Endothelial cell (in vitro differentiated cells): ENCODE measurements around the gene SEMA3G. TPM values are rescaled to one million over a fixed set of nuclear protein-coding genes. Genes with fewer than 3 reads are reported as not detected.

ENCODE experiments used
- DNase-seq: peaks from one replicate; pipeline ENCODE4 v3.0.0; 2021; ENCODE audit warnings: low spot score
- H3K27ac Mint-ChIP-seq: one replicate; pipeline ENCODE4 v1.8.0; 2021; ENCODE audit warnings: mixed read lengths, inconsistent platforms; ENCODE audit not compliant: unreplicated experiment
- H3K27me3 Mint-ChIP-seq: one replicate; pipeline ENCODE4 v1.8.0; 2021; ENCODE audit warnings: mild to moderate bottlenecking, moderate library complexity, mixed read lengths, inconsistent platforms; ENCODE audit not compliant: unreplicated experiment
- H3K36me3 Mint-ChIP-seq: one replicate; pipeline ENCODE4 v1.8.0; 2021; ENCODE audit warnings: mild to moderate bottlenecking, low read depth, mixed read lengths, inconsistent platforms; ENCODE audit not compliant: unreplicated experiment
- H3K4me1 Mint-ChIP-seq: one replicate; pipeline ENCODE4 v1.8.0; 2021; ENCODE audit warnings: mild to moderate bottlenecking, mixed read lengths, inconsistent platforms; ENCODE audit not compliant: unreplicated experiment
- H3K4me3 Mint-ChIP-seq: one replicate; pipeline ENCODE4 v1.8.0; 2021; ENCODE audit warnings: mild to moderate bottlenecking, mixed read lengths, inconsistent platforms; ENCODE audit not compliant: unreplicated experiment
- H3K9me3 Mint-ChIP-seq: one replicate; pipeline ENCODE4 v1.8.0; 2021; ENCODE audit warnings: mixed read lengths, inconsistent platforms; ENCODE audit not compliant: unreplicated experiment
- total RNA-seq: library from RNA; stranded (reverse); fragmentation: NEBNext Ultra II Directional; extraction: Animal tissue kit (Norgen Biotek cat#: 25700); gene quantifications from one replicate; pipeline ENCODE4 v1.2.1, GENCODE V29; 2021; ENCODE audit not compliant: unreplicated experiment
- TF ChIP-seq, protein P1 (sequence below): fragments of 200-600 bp; sonication (generic); IDR thresholded peaks from one replicate; pipeline ENCODE4 v1.5.0; 2021; ENCODE audit warnings: antibody characterized with exemption; ENCODE audit not compliant: unreplicated experiment

The SEMA3G gene
- total RNA-seq, 1 donor from 2014 or later: 175 TPM

DNA sequence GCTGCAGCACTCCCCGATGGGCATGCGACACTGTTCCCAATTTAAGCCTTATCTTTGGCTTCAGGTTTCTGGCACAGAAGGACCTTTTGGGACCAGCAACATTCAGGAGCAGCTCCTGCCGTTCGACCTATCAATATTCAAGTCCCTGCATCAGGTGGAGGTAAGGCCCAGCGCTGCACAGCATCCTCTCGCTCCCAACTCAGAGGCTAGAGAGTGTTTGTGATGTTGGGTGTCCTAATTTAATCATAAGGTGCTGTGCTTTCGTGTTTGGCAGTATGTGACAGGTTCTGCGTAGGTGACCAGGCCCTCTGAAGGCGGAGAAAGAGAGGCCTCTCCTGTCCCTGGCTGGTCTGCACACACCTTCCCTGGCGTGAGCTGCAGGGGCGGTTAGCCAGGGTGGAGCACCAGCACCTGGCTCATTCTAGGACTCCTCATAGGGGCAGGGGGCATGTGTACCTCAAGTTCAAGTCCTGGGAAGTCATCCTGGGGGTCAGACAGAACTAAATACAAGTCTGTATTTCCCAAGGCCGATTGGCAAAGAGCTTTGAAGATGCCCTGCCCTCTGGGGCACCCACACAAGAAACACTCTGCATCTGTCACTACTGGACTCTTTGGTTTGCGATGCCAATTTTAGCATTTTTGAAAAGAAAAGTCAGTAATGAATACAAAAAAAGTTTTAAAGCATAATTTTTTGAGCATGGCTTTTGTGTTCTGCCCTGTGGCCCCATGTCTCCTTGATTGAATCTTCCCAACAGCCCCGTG is 27.5 kb upstream of the SEMA3G start:
- no peak overlapping the region for H3K4me3 Mint-ChIP-seq
- no peak overlapping the region for H3K27ac Mint-ChIP-seq
- H3K4me1 Mint-ChIP-seq: peaks cover 26% of the 10 kb centered on the region
- peaks cover 8% of the 10 kb centered on the region for H3K27me3 Mint-ChIP-seq
- no peak for DNase-seq
- H3K36me3 Mint-ChIP-seq: peaks cover 46% of the 10 kb centered on the region
- TF ChIP-seq, protein P1, sequence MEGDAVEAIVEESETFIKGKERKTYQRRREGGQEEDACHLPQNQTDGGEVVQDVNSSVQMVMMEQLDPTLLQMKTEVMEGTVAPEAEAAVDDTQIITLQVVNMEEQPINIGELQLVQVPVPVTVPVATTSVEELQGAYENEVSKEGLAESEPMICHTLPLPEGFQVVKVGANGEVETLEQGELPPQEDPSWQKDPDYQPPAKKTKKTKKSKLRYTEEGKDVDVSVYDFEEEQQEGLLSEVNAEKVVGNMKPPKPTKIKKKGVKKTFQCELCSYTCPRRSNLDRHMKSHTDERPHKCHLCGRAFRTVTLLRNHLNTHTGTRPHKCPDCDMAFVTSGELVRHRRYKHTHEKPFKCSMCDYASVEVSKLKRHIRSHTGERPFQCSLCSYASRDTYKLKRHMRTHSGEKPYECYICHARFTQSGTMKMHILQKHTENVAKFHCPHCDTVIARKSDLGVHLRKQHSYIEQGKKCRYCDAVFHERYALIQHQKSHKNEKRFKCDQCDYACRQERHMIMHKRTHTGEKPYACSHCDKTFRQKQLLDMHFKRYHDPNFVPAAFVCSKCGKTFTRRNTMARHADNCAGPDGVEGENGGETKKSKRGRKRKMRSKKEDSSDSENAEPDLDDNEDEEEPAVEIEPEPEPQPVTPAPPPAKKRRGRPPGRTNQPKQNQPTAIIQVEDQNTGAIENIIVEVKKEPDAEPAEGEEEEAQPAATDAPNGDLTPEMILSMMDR: no peak
- H3K9me3 Mint-ChIP-seq: no peaks in the 10 kb centered on the region

DNA sequence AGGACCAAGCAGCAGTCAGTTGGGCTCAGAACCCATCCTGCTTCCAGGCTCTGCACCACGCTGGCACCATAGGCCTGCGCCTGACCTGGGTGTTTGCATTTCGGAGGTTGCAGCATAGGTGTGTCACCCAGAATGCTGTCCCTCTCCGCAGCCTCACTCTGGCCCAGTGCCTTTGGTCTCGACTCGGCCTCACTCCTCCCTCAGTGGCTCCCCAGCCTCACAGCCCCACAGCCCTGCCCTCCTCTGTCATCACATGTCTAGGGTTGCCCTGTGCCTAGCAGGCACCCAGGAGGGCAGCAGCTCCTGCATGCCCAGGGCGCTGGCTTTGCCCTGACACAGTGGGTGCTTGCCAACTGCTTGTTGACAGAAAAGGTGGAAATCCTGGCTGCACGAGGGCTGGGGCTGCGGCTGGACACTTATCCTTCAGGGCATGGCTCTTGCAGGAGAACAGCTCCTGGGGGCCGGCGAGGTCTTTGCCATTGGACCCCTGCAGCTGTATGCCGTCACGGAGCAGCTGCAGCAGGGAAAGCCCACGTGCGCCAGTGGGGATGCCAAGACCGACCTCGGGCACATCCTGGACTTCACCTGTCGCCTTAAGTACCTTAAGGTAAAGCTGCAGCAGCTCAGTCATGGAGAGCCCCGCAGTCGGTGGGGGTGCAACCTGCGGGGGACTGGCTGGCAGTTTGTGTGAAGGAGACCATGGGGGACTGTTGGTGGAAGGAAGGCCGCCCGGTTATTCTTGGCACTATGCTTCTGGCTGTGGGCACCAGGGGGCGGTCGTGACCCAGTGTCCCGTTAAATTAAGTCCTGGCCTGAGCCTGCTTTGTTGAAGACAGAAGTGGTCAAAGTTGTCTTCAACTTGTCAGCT is 26.7 kb upstream of the SEMA3G start:
- H3K36me3 Mint-ChIP-seq: peaks cover 41% of the 10 kb centered on the region

DNA sequence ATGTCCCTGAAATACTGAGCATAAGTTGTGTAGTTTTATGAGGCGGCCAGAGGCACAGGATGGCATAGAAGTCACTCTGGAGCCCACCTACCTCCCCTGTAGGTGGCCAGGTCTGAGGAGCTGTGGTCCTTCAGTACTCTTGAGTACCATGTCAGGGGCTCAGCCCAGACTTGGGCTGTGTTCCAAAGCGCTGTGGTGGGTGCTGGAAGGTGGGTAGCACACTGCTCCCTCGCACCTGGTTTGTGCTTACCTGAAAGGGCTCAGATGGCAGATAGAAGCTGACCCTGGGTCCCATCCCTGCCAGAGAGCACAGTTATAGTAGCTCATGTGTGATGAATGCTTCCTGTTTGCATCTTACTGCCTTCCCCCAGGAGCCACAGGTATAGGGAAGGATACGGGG is 26.0 kb upstream of the SEMA3G start:
- no peak overlapping the region for H3K27ac Mint-ChIP-seq
- no peaks in the 10 kb centered on the region for H3K9me3 Mint-ChIP-seq
- DNase-seq: no peak
- peaks cover 26% of the 10 kb centered on the region for H3K4me1 Mint-ChIP-seq
- peaks cover 9% of the 10 kb centered on the region for H3K27me3 Mint-ChIP-seq
- peaks cover 39% of the 10 kb centered on the region for H3K36me3 Mint-ChIP-seq
- no peak overlapping the region for H3K4me3 Mint-ChIP-seq
- TF ChIP-seq, protein P1: no peak

More for the DNA sequence above, 26.7 kb upstream of the SEMA3G start:
- H3K27me3 Mint-ChIP-seq: peaks cover 8% of the 10 kb centered on the region
- peak; percentile 66 for DNase-seq
- no peaks in the 10 kb centered on the region for H3K9me3 Mint-ChIP-seq
- no peak overlapping the region for H3K4me3 Mint-ChIP-seq
- TF ChIP-seq, protein P1: peak; percentile 47
- H3K4me1 Mint-ChIP-seq: peaks cover 26% of the 10 kb centered on the region
- no peak overlapping the region for H3K27ac Mint-ChIP-seq

DNA sequence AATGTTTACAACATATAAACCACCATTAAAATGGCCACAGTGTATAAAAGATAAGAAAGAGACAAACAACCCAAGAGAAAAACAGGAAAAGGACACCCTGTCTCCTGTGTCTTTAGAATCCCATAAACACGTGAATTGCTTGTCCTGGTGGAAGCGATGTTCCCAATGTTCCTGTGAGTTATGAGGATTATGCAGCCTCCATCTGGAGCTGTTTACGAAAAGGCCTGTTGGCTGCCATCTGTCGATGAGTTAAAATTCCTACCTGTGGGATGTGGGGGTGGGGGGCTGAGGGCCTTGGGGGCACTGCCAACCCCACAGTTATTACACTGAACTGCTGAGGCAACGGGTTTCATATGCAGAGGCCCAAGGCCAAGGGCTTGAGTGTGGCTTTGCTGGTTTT is 24.1 kb upstream of the SEMA3G start:
- no peak overlapping the region for H3K4me3 Mint-ChIP-seq
- TF ChIP-seq, protein P1: no peak
- H3K27ac Mint-ChIP-seq: peak overlapping the region; percentile 76
- peaks cover 40% of the 10 kb centered on the region for H3K36me3 Mint-ChIP-seq
- H3K9me3 Mint-ChIP-seq: no peaks in the 10 kb centered on the region
- H3K27me3 Mint-ChIP-seq: peaks cover 8% of the 10 kb centered on the region
- peaks cover 26% of the 10 kb centered on the region for H3K4me1 Mint-ChIP-seq
- DNase-seq: no peak

DNA sequence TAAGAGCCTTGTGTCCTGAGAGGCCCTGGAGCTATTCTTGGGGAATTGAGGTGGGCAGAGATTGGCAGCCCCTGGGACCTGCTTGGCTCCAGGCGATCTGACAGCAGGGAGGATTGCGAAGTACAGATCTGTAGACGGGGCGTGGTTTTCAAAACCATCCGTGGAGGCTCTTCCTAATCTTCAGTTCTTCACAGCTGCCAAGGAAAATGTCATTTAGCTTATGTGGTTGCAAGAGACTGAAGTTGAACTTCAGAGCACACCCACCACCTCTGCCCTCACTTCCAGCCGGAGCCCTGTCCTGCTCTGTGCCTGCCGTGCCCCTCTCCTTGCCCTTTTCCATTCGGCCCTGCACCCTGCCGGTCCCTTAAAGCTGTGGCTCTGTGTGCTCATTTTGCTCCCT is 23.4 kb upstream of the SEMA3G start:
- Mint-ChIP-seq H3K27me3 (peaks cover 4% of the 10 kb centered on the region), H3K36me3 (peaks cover 36% of the 10 kb centered on the region), H3K4me1 (peaks cover 26% of the 10 kb centered on the region), H3K4me3 (peak overlapping the region; percentile 56), H3K9me3 (no peaks in the 10 kb centered on the region), H3K27ac (peak overlapping the region; percentile 76)
- TF ChIP-seq, protein P1: no peak
- no peak for DNase-seq
